Measurements from ENCODE around the gene FETUB.

- no peak for TF ChIP-seq POLR2A (IDR thresholded peaks at IDR 0.05; ENCODE audit: low read depth, low read length)
- TF ChIP-seq POLR2AphosphoS5 (IDR thresholded peaks at IDR 0.05; ENCODE audit: low read depth, low read length) = no peak
- TF ChIP-seq TAF1 (IDR thresholded peaks at IDR 0.05; ENCODE audit: borderline replicate concordance, low read depth, low read length) = no peak
Observed at GRCh38 chr3:186648851-186649250, 8.7 kb downstream of the FETUB start.
